ENCODE results near the gene AP1B1.

The AP1B1 gene

GRCh38 chr22:29311464-29312217 lies 76.7 kb downstream of the AP1B1 start:
- DNase-seq, result no peak

DNA sequence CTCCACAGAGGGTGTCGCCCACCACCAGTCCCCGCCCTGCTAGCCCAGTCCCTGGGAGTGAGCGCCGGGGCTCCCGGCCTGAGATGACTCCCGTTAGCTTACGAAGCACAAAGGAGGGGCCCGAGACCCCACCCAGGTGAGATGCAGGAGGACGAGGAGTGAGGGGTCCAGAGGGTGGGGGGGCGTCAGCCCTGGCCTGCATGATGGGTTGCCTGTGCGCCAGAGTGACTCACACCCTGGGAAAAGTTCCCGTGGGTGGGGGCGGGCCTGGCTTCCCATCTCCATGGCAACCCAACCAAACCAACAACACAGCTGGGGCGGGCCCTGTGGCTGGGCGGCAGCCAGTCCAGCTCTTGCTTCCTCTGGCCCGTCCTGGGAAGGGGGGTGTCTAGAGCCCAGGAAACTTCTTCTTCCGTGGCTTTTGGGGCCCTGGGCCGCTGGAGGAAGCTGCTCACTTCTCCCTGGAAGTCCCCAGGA lies 77.5 kb downstream of the AP1B1 start:
- DNase-seq, result no peak

DNA sequence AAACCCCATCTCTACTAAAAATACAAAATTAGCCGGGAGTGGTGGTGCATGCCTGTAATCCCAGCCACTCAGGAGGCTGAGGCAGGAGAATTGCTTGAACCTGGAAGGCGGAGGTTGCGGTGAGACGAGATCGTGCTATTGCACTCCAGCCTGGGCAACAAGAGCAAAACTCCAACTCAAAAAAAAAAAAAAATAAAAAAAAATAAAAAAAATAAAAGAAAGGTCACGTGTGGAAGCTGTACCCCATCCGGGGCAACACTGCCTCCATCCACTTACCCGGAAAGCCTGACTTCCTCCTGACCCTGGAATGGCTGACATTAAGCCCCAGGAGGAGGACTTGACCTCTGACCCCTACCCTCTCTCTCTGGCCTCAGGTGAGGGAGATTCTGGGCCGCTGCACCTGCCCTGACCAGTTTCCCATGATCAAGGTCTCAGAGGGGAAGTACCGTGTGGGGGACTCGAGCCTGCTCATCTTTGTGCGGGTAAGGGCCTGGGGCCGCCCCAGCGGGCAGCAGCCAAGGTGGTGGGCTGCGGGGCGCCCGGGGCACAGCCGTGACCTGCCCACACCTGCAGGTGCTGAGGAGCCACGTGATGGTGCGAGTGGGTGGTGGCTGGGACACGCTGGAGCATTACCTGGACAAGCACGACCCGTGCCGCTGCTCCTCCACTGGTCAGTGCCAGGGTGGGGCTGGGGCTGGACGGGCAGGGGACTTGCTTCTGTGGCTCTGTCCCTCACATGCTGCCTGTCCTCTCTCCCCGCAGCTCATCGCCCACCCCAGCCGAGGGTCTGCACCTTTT lies 78.1 kb downstream of the AP1B1 start:
- no peak for DNase-seq

- no peak for DNase-seq
Observed at GRCh38 chr22:29309332-29310064, 78.9 kb downstream of the AP1B1 start.

GRCh38 chr22:29308791-29309262 lies 79.5 kb downstream of the AP1B1 start:
- no peak for DNase-seq

DNA sequence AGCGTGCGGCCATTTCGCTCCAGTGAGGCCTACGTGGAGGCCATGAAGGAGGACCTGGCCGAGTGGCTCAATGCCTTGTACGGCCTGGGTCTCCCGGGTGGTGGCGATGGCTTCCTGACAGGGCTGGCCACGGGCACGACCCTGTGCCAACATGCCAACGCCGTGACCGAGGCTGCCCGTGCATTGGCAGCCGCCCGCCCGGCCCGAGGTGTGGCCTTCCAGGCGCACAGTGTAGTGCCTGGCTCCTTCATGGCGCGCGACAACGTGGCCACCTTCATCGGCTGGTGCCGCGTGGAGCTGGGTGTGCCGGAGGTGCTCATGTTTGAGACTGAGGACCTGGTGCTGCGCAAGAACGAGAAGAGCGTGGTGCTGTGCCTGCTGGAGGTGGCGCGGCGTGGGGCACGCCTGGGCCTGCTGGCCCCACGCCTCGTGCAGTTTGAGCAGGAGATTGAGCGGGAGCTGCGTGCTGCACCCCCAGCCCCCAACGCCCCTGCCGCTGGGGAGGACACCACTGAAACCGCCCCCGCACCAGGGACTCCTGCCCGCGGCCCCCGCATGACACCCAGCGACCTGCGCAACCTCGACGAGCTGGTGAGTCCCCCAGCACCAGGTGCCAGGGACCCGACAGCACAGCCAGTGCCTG lies 80.1 kb downstream of the AP1B1 start:
- no peak for DNase-seq

- DNase-seq, result no peak
Observed at GRCh38 chr22:29307596-29308147, 80.7 kb downstream of the AP1B1 start.

GRCh38 chr22:29306835-29307595 lies 81.4 kb downstream of the AP1B1 start:
- DNase-seq, result no peak

DNA sequence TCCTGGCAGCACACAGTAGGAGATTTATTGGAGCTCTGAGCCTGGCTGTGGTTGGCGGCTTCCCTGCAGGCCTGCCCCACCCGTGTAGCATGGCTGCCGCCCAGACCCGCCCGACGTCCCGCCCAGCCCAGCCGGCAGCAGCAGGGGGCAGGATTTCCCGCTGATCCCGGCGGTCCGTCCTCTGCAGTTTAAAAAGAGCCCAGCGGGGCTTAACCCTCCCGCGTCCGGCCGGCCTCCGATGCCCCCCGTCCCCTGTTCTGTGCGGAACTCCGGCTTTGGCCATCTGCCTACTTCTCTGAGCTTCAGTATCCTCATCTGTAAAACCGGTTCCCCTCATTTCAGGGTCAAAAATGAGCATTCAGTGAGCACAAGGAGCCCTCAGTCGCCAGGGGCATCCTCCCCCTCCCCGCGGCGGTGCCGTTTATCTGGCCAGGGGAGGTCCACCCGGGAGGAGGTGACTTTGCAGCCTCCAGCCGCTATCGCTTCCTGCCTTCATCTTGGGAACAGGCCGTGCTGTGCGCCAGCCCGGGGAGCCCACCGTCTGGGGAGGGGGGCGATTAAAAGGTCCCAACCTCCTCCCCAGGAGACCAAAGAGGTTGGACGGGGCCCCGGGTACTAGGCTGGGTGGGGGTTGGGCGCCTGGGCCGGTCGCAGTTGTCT lies 82.1 kb downstream of the AP1B1 start, which contains the start of gene GAS2L1:
TSS of gene GAS2L1 (plus strand) at position 476 of the 660 bp plus-strand sequence. CDS start 1,456 bp downstream, outside the sequence.
- no peak for DNase-seq

DNA sequence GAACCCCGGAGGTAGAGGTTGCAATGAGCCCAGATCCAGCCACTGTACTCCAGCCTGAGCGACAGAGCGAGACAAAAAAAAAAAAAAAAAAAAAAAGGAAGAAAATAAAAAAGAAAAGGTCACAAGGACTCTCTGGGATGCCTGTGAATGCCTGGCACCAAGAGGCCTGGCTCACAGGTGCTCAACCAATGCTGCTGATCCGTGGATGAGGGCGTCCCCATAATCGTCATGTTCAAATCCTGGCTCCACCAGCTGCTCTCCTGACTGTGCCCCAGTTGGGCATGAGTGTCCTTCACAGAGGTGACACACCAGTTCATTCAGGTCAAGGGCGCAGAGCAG lies 82.6 kb downstream of the AP1B1 start:
- no peak for DNase-seq

DNA sequence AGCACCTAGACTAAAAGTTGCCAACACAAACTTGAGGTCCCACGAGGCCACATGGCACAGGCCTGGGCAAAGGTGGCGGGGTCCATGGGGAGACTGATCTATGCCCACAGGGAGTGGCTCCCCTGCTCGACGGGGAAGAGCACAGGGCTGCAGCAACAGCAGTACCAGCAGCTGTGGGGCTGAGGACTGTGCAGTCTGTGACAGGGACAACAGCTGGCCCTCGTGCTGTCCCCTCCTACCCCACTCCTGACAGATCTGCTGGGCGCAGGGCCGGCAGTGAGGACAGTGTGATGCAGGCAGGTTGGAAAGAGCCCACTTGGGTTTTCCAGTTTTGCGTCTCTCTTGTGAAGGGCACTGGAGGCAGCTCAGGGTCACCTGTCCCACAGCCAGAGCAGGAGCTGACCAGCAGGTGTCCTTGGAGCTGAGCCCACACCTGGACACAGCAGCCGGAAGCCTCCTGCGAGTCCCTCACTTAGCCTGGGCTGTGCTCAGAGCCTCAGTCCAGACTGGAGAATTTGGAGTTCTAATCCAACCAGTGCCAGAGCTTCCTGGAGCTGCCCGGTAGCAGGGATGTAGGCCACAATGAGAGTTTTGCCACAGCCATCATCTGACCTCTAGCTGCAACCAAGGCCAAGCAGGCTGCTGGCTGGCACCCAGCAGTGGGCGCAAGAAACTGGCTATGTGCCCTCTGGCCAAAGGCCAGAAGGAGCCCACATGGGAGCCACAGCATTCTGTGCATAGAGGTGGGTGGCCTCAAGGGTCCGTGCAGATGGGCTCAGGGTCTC lies 85.5 kb downstream of the AP1B1 start:
- DNase-seq, result no peak

- DNase-seq, result no peak
Observed at GRCh38 chr22:29302402-29302680, 86.0 kb downstream of the AP1B1 start.

DNA sequence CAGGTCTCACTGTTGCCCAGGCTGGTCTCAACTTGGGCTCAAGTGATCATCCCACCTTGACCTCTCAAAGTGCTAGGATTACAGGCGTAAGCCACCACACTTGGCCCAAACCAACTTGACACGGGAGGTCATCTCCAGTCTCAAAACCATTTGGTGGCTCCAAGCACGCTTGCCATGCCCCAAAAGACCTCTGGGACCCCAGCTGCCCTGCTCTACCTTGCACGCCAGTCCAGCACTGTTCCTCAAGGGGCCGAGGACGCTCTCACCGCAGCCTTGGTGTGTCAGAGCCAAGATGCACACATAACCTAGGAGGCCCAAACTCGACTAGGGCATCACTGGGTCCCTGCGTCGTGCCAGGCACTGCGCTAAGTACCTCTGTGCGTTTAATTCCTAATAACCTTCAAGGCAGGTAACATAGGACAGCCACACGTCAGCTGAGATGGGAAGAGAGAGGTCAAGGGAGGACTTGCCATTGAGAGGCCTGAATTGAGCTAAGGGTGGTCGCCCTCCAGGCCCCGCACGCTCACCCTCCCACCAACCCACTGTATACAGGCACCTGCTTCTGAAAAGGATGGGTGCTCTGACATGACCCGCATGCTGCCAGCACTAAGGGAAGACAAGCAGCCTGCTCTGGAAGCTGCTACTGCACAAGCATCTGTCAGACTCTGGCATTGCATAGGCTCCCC lies 86.5 kb downstream of the AP1B1 start:
- no peak for DNase-seq

- DNase-seq, result no peak
Observed at GRCh38 chr22:29300807-29301601, 87.4 kb downstream of the AP1B1 start.

DNA sequence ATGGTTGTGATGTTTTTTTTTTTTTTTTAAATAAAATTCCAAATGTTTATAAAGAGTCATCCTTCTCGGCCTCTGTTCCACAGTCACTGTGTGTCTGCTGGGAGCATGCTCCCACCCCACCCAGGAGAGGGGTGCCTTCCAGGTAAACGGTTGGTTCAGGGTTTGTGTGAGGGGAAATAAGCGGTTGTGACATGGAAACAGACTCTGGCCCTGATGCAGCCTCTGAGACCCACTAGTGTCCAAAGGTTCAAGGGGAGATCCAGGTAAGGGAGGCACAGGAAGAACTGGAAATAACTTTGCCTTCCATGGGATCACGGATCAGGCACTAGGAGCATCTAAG lies 87.9 kb downstream of the AP1B1 start:
- no peak for DNase-seq

GRCh38 chr22:29299136-29299900 lies 89.1 kb downstream of the AP1B1 start:
- no peak for DNase-seq

GRCh38 chr22:29298641-29299040 lies 89.7 kb downstream of the AP1B1 start:
- DNase-seq, result no peak

- DNase-seq, result no peak
Observed at GRCh38 chr22:29292379-29292778, 96.0 kb downstream of the AP1B1 start.
